Panc1 (cell line): ENCODE data around the gene WFDC8.

Experiments
- CTCF ChIP-seq: fragments of 450-650 bp; IDR thresholded peaks from 2 replicates; pipeline ENCODE4 v1.5.1; 2017; ENCODE audit warnings: mild to moderate bottlenecking
- REST ChIP-seq, 2 experiments: IDR thresholded peaks; 2 replicates each; pipeline ENCODE4 v1.6.1; 2011 to 2012; ENCODE audit warnings: low read depth in 2 of 2, control low read depth in 1 of 2, low read length in 1 of 2, mild to moderate bottlenecking in 1 of 2, moderate library complexity in 1 of 2; ENCODE audit not compliant: insufficient read depth in 1 of 2
- SIN3A ChIP-seq: IDR thresholded peaks from 2 replicates; pipeline ENCODE4 v1.6.1; 2012; ENCODE audit warnings: low read depth, mild to moderate bottlenecking, low read length, moderate library complexity, borderline replicate concordance; ENCODE audit not compliant: insufficient read depth
- TCF7L2 ChIP-seq: IDR thresholded peaks from 2 replicates; pipeline ENCODE4 v1.6.1; 2011; ENCODE audit warnings: mild to moderate bottlenecking, low read depth, low read length, inconsistent platforms

- no peak for TF ChIP-seq TCF7L2
- TF ChIP-seq CTCF: no peak
- no peak for TF ChIP-seq REST (IDR thresholded peaks at IDR 0.05; ENCODE audit: insufficient read depth in 1 of 2, low read depth in 2 of 2, low read length in 1 of 2)
- no peak for TF ChIP-seq SIN3A
These were observed 2.1 kb downstream of the WFDC8 start for GRCh38 chr20:45576995-45577394.
